Upper lobe of left lung (tissue), 6 donors: ENCODE measurements around the gene OR2A12. TPM values are rescaled to one million over a fixed set of nuclear protein-coding genes. Genes with fewer than 3 reads are reported as not detected.

Source experiments
- ATAC-seq, 2 donors: fragments of 200-7000 bp; cut with Tn5 transposase; one replicate each; pipeline ENCODE4 v1.9.1; 2022; ENCODE audit warnings: mild to moderate bottlenecking in 2 of 2, moderate library complexity in 2 of 2; ENCODE audit not compliant: low FRiP score in 2 of 2
- DNase-seq, 2 donors: peaks; one replicate each; pipeline ENCODE4 v3.0.0-alpha.2; 2019 to 2020
- H3K27ac ChIP-seq, 4 donors: fragments of 200-600 bp; sonication (generic); one replicate each; pipeline ENCODE4 v1.5.1; 2016 to 2019
- H3K27me3 ChIP-seq, 4 donors: fragments of 200-600 bp; sonication (generic); one replicate each; pipeline ENCODE4 v1.5.1; 2017 to 2019
- H3K36me3 ChIP-seq, 4 donors: fragments of 200-600 bp; sonication (generic); one replicate each; pipeline ENCODE4 v1.5.1; 2016 to 2019
- H3K4me1 ChIP-seq, 4 donors: fragments of 200-600 bp; sonication (generic); one replicate each; pipeline ENCODE4 v1.5.1; 2018 to 2019
- H3K4me3 ChIP-seq, 4 donors: fragments of 200-600 bp; sonication (generic); one replicate each; pipeline ENCODE4 v1.5.1; 2017 to 2019; ENCODE audit warnings: mild to moderate bottlenecking in 2 of 4, moderate library complexity in 1 of 4
- H3K9me3 ChIP-seq, 4 donors: fragments of 200-600 bp; sonication (generic); one replicate each; pipeline ENCODE4 v1.5.1; 2018 to 2019
- CTCF ChIP-seq, 6 experiments: fragments of 450-650 bp in 4 of 6; fragments of 200-600 bp in 2 of 6; sonication (generic) in 2 of 6; IDR thresholded peaks; one replicate each; pipeline ENCODE4 v1.5.1; 2016 to 2019; ENCODE audit warnings: antibody characterized with exemption in 6 of 6
- EP300 ChIP-seq, 4 donors: sonication (generic); formaldehyde crosslinking; IDR thresholded peaks; one replicate each; pipeline ENCODE4 v1.5.1; 2017; ENCODE audit warnings: antibody characterized with exemption in 4 of 4, control low read depth in 2 of 4
- POLR2A ChIP-seq, 4 donors: fragments of 450-650 bp; IDR thresholded peaks; one replicate each; pipeline ENCODE4 v1.5.1; 2016 to 2017; ENCODE audit warnings: antibody characterized with exemption in 4 of 4, mild to moderate bottlenecking in 2 of 4
- POLR2AphosphoS5 ChIP-seq, 2 donors: sonication (generic); formaldehyde crosslinking; IDR thresholded peaks; one replicate each; pipeline ENCODE4 v1.5.1; 2017; ENCODE audit warnings: antibody characterized with exemption in 2 of 2
- WGBS, 2 donors: methylation state at CpG; one replicate each; pipeline ENCODE4 v1.1.5; 2017 to 2018; 5-methylcytosine and 5-hydroxymethylcytosine counted together
- total RNA-seq, 6 donors: library from RNA; depleted of rRNA in 4 of 6; stranded (reverse); fragments of >200 nt in 4 of 6; gene quantifications; one replicate each; pipeline versions ENCODE4 v1.1.0 to v1.2.1, GENCODE V29; 2016 to 2021
- donor health status: DM: no; HTN: no; CAD: no; lungs with moderate emphysema.
- donor health status: DM: no; HTN: yes; CAD: no; lungs with severe emphysema.

The OR2A12 gene
- not detected for total RNA-seq

- no peaks in the 10 kb centered on the region for H3K36me3 ChIP-seq
- no peaks in the 10 kb centered on the region for H3K4me1 ChIP-seq
- no peak within 1 kb of the TSS for H3K4me3 ChIP-seq
- H3K27ac ChIP-seq: no peak within 1 kb of the TSS
- no peaks in the 10 kb centered on the region for H3K27me3 ChIP-seq
- WGBS, 2 donors: 81 to 83% methylated on average over 2 of the region's 2 CpGs
- DNase-seq (no peak), ATAC-seq (no peak)
- H3K9me3 ChIP-seq: peaks cover 0 to 5% (median 4%) of the 10 kb centered on the region in 4 donors
- no peak for TF ChIP-seq EP300 (IDR thresholded peaks at IDR 0.05)
Observed at GRCh38 chr7:144085978-144086377, at the start of gene OR2A12. OR2A12 (plus strand) TSS chr7:144086278; CDS start chr7:144095108, 8,830 bp downstream.

- ATAC-seq (no peak), DNase-seq (no peak)
- Histone ChIP-seq H3K27me3 (no peaks in the 10 kb centered on the region), H3K9me3 (no peaks in the 10 kb centered on the region), H3K27ac (no peak overlapping the region), H3K4me3 (no peak overlapping the region), H3K36me3 (no peaks in the 10 kb centered on the region), H3K4me1 (no peaks in the 10 kb centered on the region)
- TF ChIP-seq POLR2A (IDR thresholded peaks at IDR 0.05) (no peak), POLR2AphosphoS5 (IDR thresholded peaks at IDR 0.05) (no peak), CTCF (IDR thresholded peaks at IDR 0.05) (no peak), EP300 (IDR thresholded peaks at IDR 0.05) (no peak)
- 38 to 85% methylated on average over 1 of the region's 1 CpG for WGBS, 2 donors
Observed at GRCh38 chr7:144036302-144036885, 49.7 kb upstream of the OR2A12 start.

- WGBS, 2 donors: 62 to 85% methylated on average over 1 of the region's 1 CpG
- ATAC-seq (no peak), DNase-seq (no peak)
- no peak overlapping the region for H3K27ac ChIP-seq
- no peak for TF ChIP-seq CTCF (IDR thresholded peaks at IDR 0.05)
- TF ChIP-seq POLR2AphosphoS5 (IDR thresholded peaks at IDR 0.05): no peak
- no peak for TF ChIP-seq EP300 (IDR thresholded peaks at IDR 0.05)
- no peak for TF ChIP-seq POLR2A (IDR thresholded peaks at IDR 0.05)
- no peaks in the 10 kb centered on the region for H3K4me1 ChIP-seq
- no peaks in the 10 kb centered on the region for H3K36me3 ChIP-seq
- no peaks in the 10 kb centered on the region for H3K27me3 ChIP-seq
- no peak overlapping the region for H3K4me3 ChIP-seq
- no peaks in the 10 kb centered on the region for H3K9me3 ChIP-seq
Observed at GRCh38 chr7:144037414-144038035, 48.6 kb upstream of the OR2A12 start.

- Histone ChIP-seq H3K9me3 (no peaks in the 10 kb centered on the region), H3K4me1 (no peaks in the 10 kb centered on the region), H3K27me3 (no peaks in the 10 kb centered on the region), H3K36me3 (no peaks in the 10 kb centered on the region), H3K4me3 (no peak overlapping the region), H3K27ac (no peak overlapping the region)
- ATAC-seq (no peak), DNase-seq (no peak)
- TF ChIP-seq EP300 (IDR thresholded peaks at IDR 0.05): no peak
- no peak for TF ChIP-seq POLR2A (IDR thresholded peaks at IDR 0.05)
- WGBS, 2 donors: 57 to 58% methylated on average over 4 of the region's 4 CpGs
Observed at GRCh38 chr7:144038887-144039286, 47.2 kb upstream of the OR2A12 start.

- TF ChIP-seq EP300 (IDR thresholded peaks at IDR 0.05): no peak
- TF ChIP-seq CTCF (IDR thresholded peaks at IDR 0.05): no peak
- TF ChIP-seq POLR2AphosphoS5 (IDR thresholded peaks at IDR 0.05): no peak
- no peak for TF ChIP-seq POLR2A (IDR thresholded peaks at IDR 0.05)
- no peak for ATAC-seq
- H3K36me3 ChIP-seq: no peaks in the 10 kb centered on the region
- H3K4me3 ChIP-seq: no peak within 1 kb of the TSS
- DNase-seq: no peak
- no peak within 1 kb of the TSS for H3K27ac ChIP-seq
- H3K27me3 ChIP-seq: no peaks in the 10 kb centered on the region
- no peaks in the 10 kb centered on the region for H3K4me1 ChIP-seq
- H3K9me3 ChIP-seq: no peaks in the 10 kb centered on the region
- 63% methylated on average over 1 of the region's 1 CpG for WGBS, 2 donors
Observed at GRCh38 chr7:144048648-144049047, 37.4 kb upstream of the OR2A12 start, which contains the start of gene OR2A5. OR2A5 (plus strand) TSS chr7:144048948; CDS start chr7:144050402, 1,454 bp downstream.

- Histone ChIP-seq H3K27ac (no peak overlapping the region), H3K4me1 (no peaks in the 10 kb centered on the region), H3K36me3 (no peaks in the 10 kb centered on the region), H3K9me3 (no peaks in the 10 kb centered on the region), H3K27me3 (no peaks in the 10 kb centered on the region), H3K4me3 (no peak overlapping the region)
- TF ChIP-seq POLR2AphosphoS5 (IDR thresholded peaks at IDR 0.05) (no peak), POLR2A (IDR thresholded peaks at IDR 0.05) (no peak), EP300 (IDR thresholded peaks at IDR 0.05) (no peak), CTCF (IDR thresholded peaks at IDR 0.05) (no peak)
- 55 to 64% methylated on average over 2 of the region's 2 CpGs for WGBS, 2 donors
- DNase-seq: no peak
- no peak for ATAC-seq
Observed at GRCh38 chr7:144049491-144049890, 36.6 kb upstream of the OR2A12 start.
